GM18517 (cell line): ENCODE measurements around the gene C1orf21.

Source experiments
- ATAC-seq: cut with Tn5 transposase; IDR thresholded peaks from one replicate; pipeline ENCODE4 v1.9.1; 2021; ENCODE audit warnings: mild to moderate bottlenecking, moderate library complexity; ENCODE audit not compliant: unreplicated experiment

The C1orf21 gene

DNA sequence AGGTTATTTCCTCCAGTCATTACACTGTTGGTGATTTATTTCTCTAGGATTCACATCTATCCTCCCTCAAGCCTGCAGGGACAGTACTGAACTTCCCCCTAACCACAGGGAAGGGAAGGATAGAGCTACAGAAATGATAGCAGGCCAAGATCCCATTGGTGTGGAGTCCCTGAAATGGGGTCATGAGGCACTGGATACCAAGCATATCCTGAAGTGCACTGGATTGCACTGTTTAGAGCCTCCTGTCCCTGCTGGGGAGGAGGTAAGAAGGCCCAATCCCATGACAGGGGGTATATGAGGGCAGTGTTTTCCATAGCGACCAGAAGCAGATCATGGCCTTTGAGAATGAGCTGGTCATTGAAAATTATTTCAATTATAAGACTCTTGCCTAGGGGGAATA, 56.8 kb downstream of the C1orf21 start:
- ATAC-seq, result no peak

DNA sequence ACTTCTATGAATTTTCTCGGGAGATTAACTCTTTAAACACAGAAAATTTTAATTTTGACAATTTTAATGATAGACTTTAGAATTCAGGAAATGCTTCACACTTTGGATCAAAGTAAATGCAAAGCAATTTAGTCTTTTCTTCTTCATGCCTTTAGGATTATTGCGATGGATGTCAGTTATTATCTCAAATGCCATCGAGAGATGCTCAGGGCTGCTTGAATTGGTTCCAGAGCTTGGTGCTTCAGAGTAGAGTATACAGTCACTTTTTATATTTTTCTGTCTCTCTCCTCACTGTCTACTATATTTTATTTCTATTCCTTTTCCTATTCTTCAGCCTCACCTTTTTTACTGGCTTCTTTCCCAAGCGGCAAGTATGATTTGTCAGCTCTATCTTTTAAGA, 59.2 kb downstream of the C1orf21 start:
- ATAC-seq, result no peak

- no peak for ATAC-seq
These were observed 60.9 kb downstream of the C1orf21 start for GRCh38 chr1:184447651-184448185.

DNA sequence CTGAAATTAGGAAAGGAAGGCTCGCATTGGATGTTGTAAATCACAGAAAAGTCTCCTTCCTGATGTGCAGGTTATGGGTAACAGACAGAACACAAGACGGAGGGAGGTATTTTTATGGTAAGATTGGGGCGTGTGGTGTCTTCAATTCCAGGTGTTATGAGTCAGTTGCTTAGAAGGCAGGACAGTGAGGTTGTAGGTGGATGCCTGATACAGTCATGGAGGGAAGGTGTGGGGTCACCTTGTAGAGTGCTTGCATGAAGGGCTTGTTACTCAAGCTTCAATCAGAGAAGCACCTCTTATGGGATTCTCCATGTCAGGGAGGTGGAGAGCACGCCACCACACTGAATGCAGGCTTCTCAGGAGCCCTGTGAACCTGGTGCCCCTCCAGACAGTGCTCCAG, 63.1 kb downstream of the C1orf21 start:
- ATAC-seq, result no peak

GRCh38 chr1:184455786-184456185, 69.0 kb downstream of the C1orf21 start:
- ATAC-seq, result no peak

DNA sequence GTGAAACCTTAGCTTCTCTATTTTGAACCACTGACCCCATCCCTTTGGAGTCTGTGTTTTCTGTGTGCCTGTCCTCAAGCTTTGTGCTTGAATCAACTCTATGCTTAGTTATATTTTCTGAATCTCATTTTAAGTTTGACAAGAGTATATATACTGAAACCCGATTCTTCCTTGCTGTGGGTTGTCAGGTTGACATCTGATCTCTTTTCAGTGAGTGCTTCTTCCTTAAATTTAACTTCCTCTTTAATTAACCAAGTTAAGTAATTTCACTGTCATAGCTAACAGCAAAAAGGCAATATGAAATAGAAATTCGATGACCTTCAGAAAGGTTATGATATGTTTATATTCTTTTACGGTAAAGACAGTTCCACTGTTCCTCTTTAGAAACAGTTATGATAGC, 69.4 kb downstream of the C1orf21 start:
- ATAC-seq, result no peak

DNA sequence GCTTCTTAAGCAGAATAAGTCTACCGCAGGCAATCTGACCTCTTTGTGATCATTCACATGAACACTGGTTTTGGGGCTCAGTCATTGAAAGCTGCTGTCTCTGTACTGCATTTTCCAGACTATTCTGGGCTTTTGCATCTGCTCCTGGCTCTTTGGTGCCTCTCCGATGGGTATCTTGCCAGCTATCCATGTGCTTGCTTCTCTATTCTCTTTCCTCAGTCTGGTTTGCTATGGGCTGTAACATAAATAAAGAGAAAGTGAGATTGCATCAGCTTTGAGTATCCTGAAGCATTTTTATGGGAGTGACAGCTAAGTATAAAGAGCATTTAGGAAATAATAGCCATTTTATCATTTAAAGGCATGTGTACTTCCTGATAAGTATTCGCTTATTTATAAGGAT, 70.7 kb downstream of the C1orf21 start:
- no peak for ATAC-seq

DNA sequence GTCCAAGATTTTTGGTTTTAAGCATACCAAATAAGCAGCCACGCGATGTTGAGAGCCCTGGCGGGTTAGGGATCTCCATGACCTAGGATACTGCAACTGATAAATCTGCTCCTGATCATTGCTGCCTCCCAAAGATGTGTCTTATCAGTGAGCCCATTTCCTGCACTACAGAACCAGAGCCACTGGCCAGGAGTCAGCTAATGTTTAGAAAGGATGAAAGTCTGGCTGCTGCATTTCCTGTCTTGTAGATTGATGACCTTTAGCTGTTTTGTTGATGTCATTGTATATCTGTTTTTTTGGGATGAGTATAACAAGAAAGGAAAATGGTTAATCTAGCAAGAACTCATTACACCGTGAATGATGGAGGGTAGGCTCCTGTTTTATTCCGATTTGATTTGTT, 74.5 kb downstream of the C1orf21 start:
- ATAC-seq, result no peak

- no peak for ATAC-seq
These were observed 75.3 kb downstream of the C1orf21 start for GRCh38 chr1:184462155-184462554.

- ATAC-seq, result no peak
These were observed 76.2 kb downstream of the C1orf21 start for GRCh38 chr1:184462990-184463389.

- ATAC-seq, result no peak
These were observed 76.9 kb downstream of the C1orf21 start for GRCh38 chr1:184463680-184464079.

DNA sequence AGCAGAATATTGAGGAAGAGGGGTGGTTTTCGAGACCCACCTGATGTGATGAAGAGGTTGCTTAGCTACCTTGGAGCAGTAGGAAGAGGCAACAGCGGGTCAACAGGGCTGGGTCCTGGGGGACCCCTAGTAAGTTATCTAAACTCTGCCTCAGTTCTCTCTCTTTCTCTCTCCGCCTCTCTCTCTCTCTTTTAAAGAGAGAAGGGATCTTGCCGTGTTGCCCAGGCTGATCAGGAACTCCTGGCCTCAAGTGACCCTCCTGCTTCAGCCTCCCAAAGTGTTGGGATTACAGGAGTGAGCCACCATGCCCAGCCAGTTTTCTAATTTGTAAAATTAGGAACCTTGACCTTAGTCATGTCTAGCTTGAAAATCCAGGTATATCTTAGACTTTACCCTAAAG, 77.9 kb downstream of the C1orf21 start:
- ATAC-seq, result no peak

- no peak for ATAC-seq
These were observed 78.8 kb downstream of the C1orf21 start for GRCh38 chr1:184465489-184466146.

GRCh38 chr1:184467295-184467694, 80.5 kb downstream of the C1orf21 start:
- no peak for ATAC-seq

- ATAC-seq, result no peak
These were observed 82.6 kb downstream of the C1orf21 start for GRCh38 chr1:184469396-184469795.

GRCh38 chr1:184471686-184472085, 84.9 kb downstream of the C1orf21 start:
- no peak for ATAC-seq

- ATAC-seq, result no peak
These were observed 85.3 kb downstream of the C1orf21 start for GRCh38 chr1:184472136-184472535.

DNA sequence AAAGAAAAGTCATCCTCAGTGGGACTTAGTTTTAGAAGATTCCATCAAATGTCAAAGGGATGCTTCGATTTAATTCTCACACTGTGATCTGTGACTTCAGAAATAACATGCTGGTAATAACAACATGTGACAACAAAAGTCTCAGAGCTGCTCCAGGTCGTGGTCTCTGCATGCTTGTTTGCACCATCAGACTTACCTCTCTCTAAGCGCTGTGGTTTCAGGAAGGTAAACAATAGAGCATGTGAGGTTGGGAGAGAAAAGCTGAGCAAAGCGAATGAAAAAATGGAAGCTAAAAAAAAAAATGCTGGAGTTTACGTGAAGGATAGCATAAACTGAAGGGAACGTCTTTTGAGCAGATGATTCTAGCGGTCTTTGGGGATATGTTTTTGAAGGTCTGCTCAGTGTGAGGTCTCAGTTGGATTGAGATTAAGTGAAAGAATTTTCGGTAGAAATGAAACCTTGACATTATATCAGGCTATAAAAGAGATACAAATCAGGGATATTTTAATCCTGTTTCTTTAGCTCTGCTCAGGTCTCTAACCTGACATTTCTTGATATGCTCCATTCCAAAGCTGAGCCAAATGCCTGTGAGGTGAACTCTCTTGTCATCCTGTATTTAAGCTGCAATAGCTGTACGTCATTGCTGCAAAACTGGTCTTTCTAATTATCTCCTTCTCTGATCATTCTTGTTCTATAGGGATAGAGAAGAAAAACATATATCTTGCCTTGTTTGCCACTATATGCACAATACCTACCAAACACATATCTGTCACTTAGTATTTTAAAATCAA, 86.5 kb downstream of the C1orf21 start:
- ATAC-seq, result no peak

GRCh38 chr1:184476187-184476586, 89.4 kb downstream of the C1orf21 start:
- ATAC-seq, result no peak

GRCh38 chr1:184479435-184480167, 92.8 kb downstream of the C1orf21 start:
- no peak for ATAC-seq

GRCh38 chr1:184480736-184481135, 93.9 kb downstream of the C1orf21 start:
- no peak for ATAC-seq

GRCh38 chr1:184482136-184482535, 95.3 kb downstream of the C1orf21 start:
- no peak for ATAC-seq
